K562 (cell line): ENCODE results near the gene TESK2. TPM values are rescaled to one million over a fixed set of nuclear protein-coding genes. Genes with fewer than 3 reads are reported as not detected.

Experiments
- BRD4 ChIP-seq: fragments of 200-600 bp; sonication (generic); IDR thresholded peaks from 2 replicates; pipeline ENCODE4 v1.6.1; 2017; ENCODE audit warnings: inconsistent platforms
- BRD9 ChIP-seq: fragments of 450-650 bp; IDR thresholded peaks from 2 replicates; pipeline ENCODE4 v1.6.1; 2018; ENCODE audit warnings: low read depth; ENCODE audit not compliant: partially characterized antibody
- BRF2 ChIP-seq: IDR thresholded peaks from 3 replicates; pipeline ENCODE4 v1.6.1; 2011; ENCODE audit warnings: borderline replicate concordance, mild to moderate bottlenecking; ENCODE audit not compliant: insufficient read length, insufficient read depth
- E2F1 ChIP-seq: sonication (generic); formaldehyde crosslinking; IDR thresholded peaks from 2 replicates; pipeline ENCODE4 v1.8.1; 2023; ENCODE audit warnings: mild to moderate bottlenecking, missing genetic modification reagents, moderate library complexity
- ETV1 ChIP-seq: fragments of 450-650 bp; conservative IDR thresholded peaks from 2 replicates; pipeline ENCODE4 v1.6.1; 2016; ENCODE audit warnings: missing genetic modification characterization, control low read depth, low read depth, missing compliant biosample characterization
- HDGF ChIP-seq: fragments of 450-650 bp; IDR thresholded peaks from 2 replicates; pipeline ENCODE4 v1.6.1; 2016
- L3MBTL2 ChIP-seq: fragments of 450-650 bp; IDR thresholded peaks from 2 replicates; pipeline ENCODE4 v1.6.1; 2016; ENCODE audit warnings: mild to moderate bottlenecking, moderate library complexity
- MCM3 ChIP-seq: fragments of 450-650 bp; IDR thresholded peaks from 2 replicates; pipeline ENCODE4 v1.6.1; 2016
- NELFE ChIP-seq: IDR thresholded peaks from 2 replicates; pipeline ENCODE4 v1.6.1; 2011; ENCODE audit warnings: mild to moderate bottlenecking; ENCODE audit not compliant: insufficient read depth, insufficient read length
- NFIC ChIP-seq: fragments of 450-650 bp; IDR thresholded peaks from 2 replicates; pipeline ENCODE4 v1.6.1; 2017; ENCODE audit warnings: mild to moderate bottlenecking, inconsistent platforms
- POLR2B ChIP-seq: fragments of 450-650 bp; IDR thresholded peaks from 2 replicates; pipeline ENCODE4 v1.6.1; 2018; ENCODE audit warnings: low read depth; ENCODE audit not compliant: partially characterized antibody
- SNAPC5 ChIP-seq: fragments of 250-450 bp; sonication (Bioruptor Pico); IDR thresholded peaks from 2 replicates; pipeline ENCODE4 v1.8.0; 2021; ENCODE audit warnings: moderate library complexity, mild to moderate bottlenecking, inconsistent platforms
- TBL1XR1 ChIP-seq, 2 experiments: IDR thresholded peaks; 2 replicates each; pipeline ENCODE4 v1.6.1; 2012; ENCODE audit warnings: improper control_type of control experiment in 2 of 2, low read length in 2 of 2, mild to moderate bottlenecking in 1 of 2
- TSHZ1 ChIP-seq: fragments of 250-450 bp; sonication (Bioruptor Pico); IDR thresholded peaks from 2 replicates; pipeline ENCODE4 v1.4.0; 2020; ENCODE audit warnings: mild to moderate bottlenecking, moderate library complexity
- ZBTB26 ChIP-seq: fragments of 450-650 bp; formaldehyde crosslinking; IDR thresholded peaks from 2 replicates; pipeline ENCODE4 v1.4.0; 2022; ENCODE audit warnings: missing genetic modification characterization
- ZKSCAN8 ChIP-seq: fragments of 200-800 bp; sonication (Bioruptor generic); IDR thresholded peaks from 2 replicates; pipeline ENCODE4 v1.6.1; 2016; ENCODE audit warnings: missing genetic modification characterization, missing compliant biosample characterization
- ZNF133 ChIP-seq: fragments of 250-450 bp; sonication (Bioruptor Pico); IDR thresholded peaks from 2 replicates; pipeline ENCODE4 v1.4.0; 2020; ENCODE audit warnings: mild to moderate bottlenecking
- ZNF140 ChIP-seq: fragments of 250-450 bp; sonication (Bioruptor Pico); IDR thresholded peaks from 2 replicates; pipeline ENCODE4 v1.8.0; 2021; ENCODE audit warnings: moderate library complexity, mild to moderate bottlenecking, inconsistent platforms
- ZNF639 ChIP-seq, 2 experiments: fragments of 200-800 bp in 1 of 2; sonication (Bioruptor generic) in 1 of 2; sonication (generic) in 1 of 2; formaldehyde crosslinking in 1 of 2; IDR thresholded peaks in 1 of 2; conservative IDR thresholded peaks in 1 of 2; 2 replicates each; pipeline versions ENCODE4 v1.5.0 to v1.6.1; 2016 to 2020; ENCODE audit warnings: missing compliant biosample characterization in 1 of 2, missing genetic modification characterization in 1 of 2, missing genetic modification reagents in 1 of 2
- ZNF778 ChIP-seq: fragments of 450-650 bp; formaldehyde crosslinking; IDR thresholded peaks from 2 replicates; pipeline ENCODE4 v1.4.0; 2020; ENCODE audit warnings: mild to moderate bottlenecking, moderate library complexity
- polyA plus RNA-seq, 8 experiments: library from polyadenylated mRNA; depleted of rRNA in 4 of 8; stranded (reverse) in 5 of 8; unstranded in 3 of 8; fragments of >200 nt; fragmentation: Nextera tagmentation in 2 of 8; fragmentation: Illumina TruSeq in 1 of 8; extraction: Ambion mirVana in 2 of 8; extraction: Trizol in 1 of 8; gene quantifications; 2 replicates each; pipeline versions ENCODE4 v1.2.1 to v1.2.3, GENCODE V29; 2011 to 2014; ENCODE audit warnings: inconsistent platforms in 1 of 8, missing spikeins in 1 of 8
- total RNA-seq, 7 experiments: library from RNA; depleted of rRNA in 6 of 7; stranded (reverse); fragments of >200 nt in 6 of 7; fragmentation: Illumina TruSeq in 2 of 7; extraction: Trizol in 2 of 7; gene quantifications; 2 replicates each; pipeline versions ENCODE4 v1.2.1 to v1.2.3, GENCODE V29; 2011 to 2021; ENCODE audit warnings: low replicate concordance in 1 of 7

TESK2 gene
- total and polyA plus RNA-seq, 9 of the 15 experiments (the other 6 are each of a cell fraction or from before 2014, with no cell fraction given): 1.6 to 5.3 (median 3.7) TPM

GRCh38 chr1:45410850-45411509 lies 80.0 kb downstream of the TESK2 start (continued):
- TF ChIP-seq MCM3 (no peak), ZNF639 (CRISPR knock-in tag; conservative IDR thresholded peaks at IDR 0.05 in 1 of 2, IDR thresholded peaks at IDR 0.05 in 1 of 2) (peak in 1 of 2 experiments; percentile 72; a peak in 2 of 4 replicates), ZKSCAN8 (0 out of 2 replicates have a peak, but pooled peaks have one; percentile 41), BRF2 (no peak), SNAPC5 (CRISPR knock-in tag) (no peak), TBL1XR1 (IDR thresholded peaks at IDR 0.05; ENCODE audit: low read length in 2 of 2) (no peak), ZBTB26 (CRISPR knock-in tag) (no peak), BRD4 (no peak), ETV1 (tag) (no peak), POLR2B (no peak), ZNF133 (CRISPR knock-in tag) (0 out of 2 replicates have a peak, but pooled peaks have one; percentile 46), HDGF (no peak), ZNF778 (CRISPR knock-in tag) (no peak), NELFE (no peak), BRD9 (no peak), ZNF140 (no peak), E2F1 (CRISPR knock-in tag) (no peak), L3MBTL2 (peak; percentile 76), TSHZ1 (0 out of 2 replicates have a peak, but pooled peaks have one; percentile 30), NFIC (no peak)
